Osteoblast (primary cell): ENCODE data around the gene UST. TPM values are rescaled to one million over a fixed set of nuclear protein-coding genes. Genes with fewer than 3 reads are reported as not detected.

Source experiments
- DNase-seq: peaks from one replicate; pipeline ENCODE4 v3.0.0; 2011; ENCODE audit warnings: low spot score, mixed read lengths; ENCODE audit not compliant: insufficient read length; ENCODE audit errors: missing footprints
- H2AFZ ChIP-seq: 2 replicates; pipeline ENCODE4 v1.6.0; 2011; ENCODE audit warnings: mild to moderate bottlenecking, low read length
- H3K27ac ChIP-seq: 2 replicates; pipeline ENCODE4 v1.5.1; 2011; ENCODE audit warnings: mild to moderate bottlenecking, low read depth, low read length, moderate library complexity
- H3K27me3 ChIP-seq: 2 replicates; pipeline ENCODE4 v1.6.0; 2012; ENCODE audit warnings: mild to moderate bottlenecking, control low read depth, inconsistent platforms, low read length, moderate library complexity; ENCODE audit not compliant: insufficient read depth
- H3K36me3 ChIP-seq: 2 replicates; pipeline ENCODE4 v1.5.1; 2011; ENCODE audit warnings: mild to moderate bottlenecking, low read length, control low read depth, moderate library complexity; ENCODE audit not compliant: insufficient read depth
- H3K4me1 ChIP-seq: 2 replicates; pipeline ENCODE4 v1.5.1; 2011; ENCODE audit warnings: mild to moderate bottlenecking, low read length, control low read depth, moderate library complexity; ENCODE audit not compliant: insufficient read depth
- H3K4me2 ChIP-seq: 2 replicates; pipeline ENCODE4 v1.6.0; 2011; ENCODE audit warnings: mild to moderate bottlenecking, low read length; ENCODE audit not compliant: insufficient read depth
- H3K4me3 ChIP-seq: fragments of 200-600 bp; sonication (generic); 3 replicates; pipeline ENCODE4 v1.5.1; 2012; ENCODE audit warnings: mild to moderate bottlenecking, low read length, inconsistent platforms; ENCODE audit not compliant: insufficient read depth
- H3K79me2 ChIP-seq: 2 replicates; pipeline ENCODE4 v1.6.0; 2012; ENCODE audit warnings: mild to moderate bottlenecking, low read length, control low read depth, inconsistent platforms; ENCODE audit not compliant: insufficient read depth
- H3K9me3 ChIP-seq: 2 replicates; pipeline ENCODE4 v1.5.1; 2011; ENCODE audit warnings: low read depth, low read length, control low read depth
- H4K20me1 ChIP-seq: 2 replicates; pipeline ENCODE4 v1.6.0; 2012; ENCODE audit warnings: mild to moderate bottlenecking, low read length, control low read depth; ENCODE audit not compliant: insufficient read depth
- total RNA-seq: library from RNA; depleted of rRNA; stranded (reverse); fragments of >200 nt; gene quantifications from 2 replicates; pipeline ENCODE4 v1.2.3, GENCODE V29; 2012
- TF ChIP-seq, protein P1 (sequence below): IDR thresholded peaks from 2 replicates; pipeline ENCODE4 v1.5.1; 2011; ENCODE audit warnings: mild to moderate bottlenecking, low read depth, low read length, moderate library complexity; ENCODE audit errors: extremely low read depth

The UST gene
- total RNA-seq, 1 donor: 18.1 TPM

DNA sequence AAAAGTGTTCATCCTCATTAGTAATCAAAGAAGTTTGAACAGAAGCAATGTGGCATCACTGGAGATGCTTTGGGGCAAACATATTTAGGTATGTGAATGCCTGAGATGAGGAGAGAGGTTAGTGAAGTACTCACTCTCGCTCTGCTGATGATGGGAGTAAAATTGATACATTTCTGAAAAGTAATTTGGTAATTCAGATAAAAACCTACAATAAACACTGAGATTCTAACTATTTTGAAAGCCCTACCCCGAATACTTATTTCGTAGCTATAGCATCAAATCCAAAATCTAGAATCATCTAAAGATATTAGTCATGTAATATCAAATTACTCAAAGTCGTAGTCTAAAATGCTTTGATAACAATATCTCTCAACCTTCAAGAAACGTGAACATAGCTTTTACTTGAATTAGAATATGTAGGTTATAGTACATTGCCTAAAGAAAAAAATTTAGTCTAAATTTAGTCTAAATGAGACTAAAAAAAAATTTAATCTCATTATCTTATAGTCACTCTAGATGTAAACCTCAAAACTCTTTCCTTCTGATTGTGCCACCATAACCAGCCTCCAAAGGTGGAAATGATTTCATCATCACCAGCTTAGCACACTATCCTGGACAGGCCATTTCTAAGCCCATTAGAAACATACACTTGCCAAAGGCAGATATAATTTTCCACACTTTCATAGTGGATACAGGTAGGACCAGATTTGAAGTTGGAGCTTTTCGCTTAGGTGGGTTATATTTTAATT is 338.2 kb downstream of the UST start:
- TF ChIP-seq, protein P1, sequence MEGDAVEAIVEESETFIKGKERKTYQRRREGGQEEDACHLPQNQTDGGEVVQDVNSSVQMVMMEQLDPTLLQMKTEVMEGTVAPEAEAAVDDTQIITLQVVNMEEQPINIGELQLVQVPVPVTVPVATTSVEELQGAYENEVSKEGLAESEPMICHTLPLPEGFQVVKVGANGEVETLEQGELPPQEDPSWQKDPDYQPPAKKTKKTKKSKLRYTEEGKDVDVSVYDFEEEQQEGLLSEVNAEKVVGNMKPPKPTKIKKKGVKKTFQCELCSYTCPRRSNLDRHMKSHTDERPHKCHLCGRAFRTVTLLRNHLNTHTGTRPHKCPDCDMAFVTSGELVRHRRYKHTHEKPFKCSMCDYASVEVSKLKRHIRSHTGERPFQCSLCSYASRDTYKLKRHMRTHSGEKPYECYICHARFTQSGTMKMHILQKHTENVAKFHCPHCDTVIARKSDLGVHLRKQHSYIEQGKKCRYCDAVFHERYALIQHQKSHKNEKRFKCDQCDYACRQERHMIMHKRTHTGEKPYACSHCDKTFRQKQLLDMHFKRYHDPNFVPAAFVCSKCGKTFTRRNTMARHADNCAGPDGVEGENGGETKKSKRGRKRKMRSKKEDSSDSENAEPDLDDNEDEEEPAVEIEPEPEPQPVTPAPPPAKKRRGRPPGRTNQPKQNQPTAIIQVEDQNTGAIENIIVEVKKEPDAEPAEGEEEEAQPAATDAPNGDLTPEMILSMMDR: no peak
- no peak overlapping the region for H3K4me3 ChIP-seq
- H3K4me2 ChIP-seq: no peak overlapping the region
- H3K4me1 ChIP-seq: peaks cover 22% of the 10 kb centered on the region
- no peaks in the 10 kb centered on the region for H3K36me3 ChIP-seq
- H4K20me1 ChIP-seq: no peaks in the 10 kb centered on the region
- no peaks in the 10 kb centered on the region for H3K9me3 ChIP-seq
- H3K79me2 ChIP-seq: no peaks in the 10 kb centered on the region
- peaks cover 3% of the 10 kb centered on the region for H3K27me3 ChIP-seq
- no peak overlapping the region for H3K27ac ChIP-seq
- no peak for DNase-seq
- no peak overlapping the region for H2AFZ ChIP-seq

DNA sequence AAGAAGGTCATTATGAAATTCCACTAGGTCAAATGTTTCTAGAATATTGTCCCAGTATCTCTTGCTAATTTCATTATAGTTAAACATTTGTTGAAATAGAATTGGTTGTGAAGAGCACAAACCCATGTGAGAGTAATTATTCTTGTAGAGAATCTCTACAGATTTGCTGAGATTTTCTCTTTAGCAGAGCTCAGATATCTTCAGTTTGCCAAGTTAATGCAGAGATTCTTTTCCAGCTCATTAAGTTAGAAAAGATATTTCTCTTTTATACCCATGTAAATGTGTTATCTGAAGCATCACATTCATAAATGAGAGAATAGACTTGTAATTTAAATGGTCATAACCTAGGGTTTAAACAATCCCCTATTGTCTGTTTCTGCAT is 338.7 kb downstream of the UST start:
- no peak overlapping the region for H3K4me3 ChIP-seq
- no peaks in the 10 kb centered on the region for H3K79me2 ChIP-seq
- no peak overlapping the region for H3K4me2 ChIP-seq
- no peak overlapping the region for H2AFZ ChIP-seq
- H3K36me3 ChIP-seq: no peaks in the 10 kb centered on the region
- H4K20me1 ChIP-seq: no peaks in the 10 kb centered on the region
- DNase-seq: no peak
- peaks cover 3% of the 10 kb centered on the region for H3K27me3 ChIP-seq
- TF ChIP-seq, protein P1: no peak
- no peak overlapping the region for H3K27ac ChIP-seq
- peaks cover 16% of the 10 kb centered on the region for H3K4me1 ChIP-seq
- no peaks in the 10 kb centered on the region for H3K9me3 ChIP-seq

DNA sequence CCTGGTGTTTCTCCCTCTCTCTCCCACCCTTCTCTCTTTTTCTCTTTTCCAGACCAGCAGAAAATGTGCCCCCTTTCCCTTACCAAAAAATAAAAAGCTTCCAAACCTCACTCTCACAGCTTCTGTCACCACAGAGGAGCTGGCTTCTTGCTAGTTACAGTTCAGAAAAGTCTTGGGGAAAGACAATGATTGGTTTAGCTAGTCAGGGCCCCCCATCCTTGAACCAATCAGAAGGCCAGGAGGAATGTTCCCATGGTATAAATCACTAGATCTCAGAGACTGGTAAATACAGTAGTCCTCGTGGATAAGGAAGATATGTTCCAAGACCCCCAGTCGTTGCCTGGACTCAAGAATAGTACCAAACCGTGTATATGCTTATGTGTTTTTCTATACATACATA is 339.5 kb downstream of the UST start:
- peaks cover 3% of the 10 kb centered on the region for H3K27me3 ChIP-seq
- H3K4me3 ChIP-seq: no peak overlapping the region
- no peaks in the 10 kb centered on the region for H4K20me1 ChIP-seq
- H3K9me3 ChIP-seq: no peaks in the 10 kb centered on the region
- H3K27ac ChIP-seq: no peak overlapping the region
- H3K4me1 ChIP-seq: peaks cover 8% of the 10 kb centered on the region
- no peak overlapping the region for H3K4me2 ChIP-seq
- TF ChIP-seq, protein P1: no peak
- no peaks in the 10 kb centered on the region for H3K36me3 ChIP-seq
- H2AFZ ChIP-seq: no peak overlapping the region
- no peak for DNase-seq
- H3K79me2 ChIP-seq: no peaks in the 10 kb centered on the region

DNA sequence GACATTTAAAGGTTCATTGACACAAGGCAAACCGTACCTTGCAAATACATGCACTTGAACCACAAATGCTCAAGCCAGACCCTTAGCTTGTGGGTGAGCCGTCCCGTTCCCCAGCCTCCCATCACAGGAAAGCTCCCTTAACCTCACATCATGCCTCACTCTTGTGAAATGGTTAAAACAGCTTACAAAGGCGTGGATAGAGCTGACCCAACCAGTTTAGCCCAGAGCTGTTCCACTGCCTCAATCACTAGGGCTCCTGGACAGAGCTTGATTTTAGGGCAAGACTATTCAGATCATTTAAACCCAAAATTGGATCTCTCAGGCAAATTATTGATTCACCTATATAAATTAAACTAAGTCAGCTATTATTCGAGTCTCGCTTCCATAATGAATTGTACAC is 341.1 kb downstream of the UST start:
- DNase-seq: no peak
- Histone ChIP-seq H3K4me2 (no peak overlapping the region), H3K4me1 (no peaks in the 10 kb centered on the region), H3K4me3 (no peak overlapping the region), H2AFZ (no peak overlapping the region), H3K27ac (no peak overlapping the region), H4K20me1 (no peaks in the 10 kb centered on the region), H3K79me2 (no peaks in the 10 kb centered on the region), H3K27me3 (peaks cover 3% of the 10 kb centered on the region), H3K9me3 (no peaks in the 10 kb centered on the region), H3K36me3 (no peaks in the 10 kb centered on the region)
- TF ChIP-seq, protein P1: no peak
